Measurements from ENCODE around the gene PRR3.
A peak's percentile ranks its signal among the peaks of the same experiment; 100 is the strongest.

The PRR3 gene

DNA sequence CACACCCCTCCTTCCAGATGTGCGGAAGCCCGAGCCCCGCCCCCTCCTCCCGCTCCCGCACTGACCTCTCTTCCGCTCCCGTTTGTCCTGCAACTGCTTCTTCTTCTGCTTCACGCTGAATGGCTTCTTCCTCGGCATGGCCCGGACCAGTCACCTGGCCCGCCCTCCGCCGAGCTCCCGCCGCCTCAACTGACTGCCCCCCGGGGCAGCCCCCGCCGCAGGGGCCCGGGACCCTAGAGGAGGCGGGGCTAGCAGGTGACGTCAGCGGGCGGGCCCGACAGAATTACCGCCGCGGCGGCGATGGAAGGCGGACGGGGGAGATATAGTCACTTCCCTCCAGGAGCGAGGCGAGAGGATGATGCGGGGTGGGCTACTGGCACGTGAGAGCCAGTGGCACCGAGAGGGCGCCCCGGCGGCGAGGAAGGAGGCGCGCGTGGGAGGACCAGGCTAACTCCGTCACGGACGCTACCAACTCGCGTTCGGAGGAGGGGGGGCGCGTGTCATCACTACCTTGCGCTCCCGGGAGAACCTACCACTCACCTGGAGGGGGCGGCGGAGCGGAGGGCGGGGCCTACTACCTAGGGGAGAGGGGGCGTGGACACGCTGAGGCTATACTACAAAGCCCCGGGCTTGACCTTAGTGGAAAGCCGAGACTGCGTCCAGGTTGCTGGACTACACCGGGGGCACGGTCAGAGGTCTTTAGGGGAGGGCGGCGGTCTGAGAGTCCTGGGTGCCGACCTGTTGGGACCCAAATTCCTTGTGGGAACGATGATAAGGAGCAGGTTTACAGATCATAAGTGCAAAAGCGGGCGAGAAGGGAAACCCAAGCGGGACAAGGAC, 809 bp upstream of the PRR3 start, which contains the start of gene GNL1:
TSS of gene GNL1 (minus strand) at position 424 of the 840 bp plus-strand sequence. CDS start at position 138, 286 bp downstream.
- peak; percentile 98 for DNase-seq (ENCODE audit: low read depth)
- TF ChIP-seq, protein P1, sequence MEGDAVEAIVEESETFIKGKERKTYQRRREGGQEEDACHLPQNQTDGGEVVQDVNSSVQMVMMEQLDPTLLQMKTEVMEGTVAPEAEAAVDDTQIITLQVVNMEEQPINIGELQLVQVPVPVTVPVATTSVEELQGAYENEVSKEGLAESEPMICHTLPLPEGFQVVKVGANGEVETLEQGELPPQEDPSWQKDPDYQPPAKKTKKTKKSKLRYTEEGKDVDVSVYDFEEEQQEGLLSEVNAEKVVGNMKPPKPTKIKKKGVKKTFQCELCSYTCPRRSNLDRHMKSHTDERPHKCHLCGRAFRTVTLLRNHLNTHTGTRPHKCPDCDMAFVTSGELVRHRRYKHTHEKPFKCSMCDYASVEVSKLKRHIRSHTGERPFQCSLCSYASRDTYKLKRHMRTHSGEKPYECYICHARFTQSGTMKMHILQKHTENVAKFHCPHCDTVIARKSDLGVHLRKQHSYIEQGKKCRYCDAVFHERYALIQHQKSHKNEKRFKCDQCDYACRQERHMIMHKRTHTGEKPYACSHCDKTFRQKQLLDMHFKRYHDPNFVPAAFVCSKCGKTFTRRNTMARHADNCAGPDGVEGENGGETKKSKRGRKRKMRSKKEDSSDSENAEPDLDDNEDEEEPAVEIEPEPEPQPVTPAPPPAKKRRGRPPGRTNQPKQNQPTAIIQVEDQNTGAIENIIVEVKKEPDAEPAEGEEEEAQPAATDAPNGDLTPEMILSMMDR (IDR thresholded peaks at IDR 0.05; ENCODE audit: insufficient read depth, low read depth, low read length, missing control alignments): no peak

DNA sequence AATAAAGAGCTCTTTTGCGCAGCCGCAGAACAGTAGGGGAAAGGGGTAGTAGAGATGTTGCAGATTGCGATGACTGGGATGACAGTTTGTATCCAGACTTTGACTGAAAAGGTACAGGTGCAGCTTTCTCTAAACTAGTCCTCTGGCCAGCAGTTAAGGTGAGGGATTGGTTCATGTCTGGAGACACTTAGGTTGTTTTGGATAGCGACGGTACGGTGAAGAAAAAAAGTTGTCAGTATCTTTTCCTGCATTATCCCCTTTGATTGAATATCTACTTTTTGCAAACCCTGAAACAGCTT, 537 bp downstream of the PRR3 start:
- H3K4me3 ChIP-seq (ENCODE audit: low read depth, low read length): peak overlapping the region; percentile 100
- DNase-seq (ENCODE audit: low read depth): peak; percentile 67
- TF ChIP-seq, protein P1 (IDR thresholded peaks at IDR 0.05; ENCODE audit: insufficient read depth, low read depth, low read length, missing control alignments): no peak

More for the DNA sequence above, 809 bp upstream of the PRR3 start, which contains the start of gene GNL1:
- peak within 1 kb of the TSS; percentile 100 for H3K4me3 ChIP-seq (ENCODE audit: low read depth, low read length)

DNA sequence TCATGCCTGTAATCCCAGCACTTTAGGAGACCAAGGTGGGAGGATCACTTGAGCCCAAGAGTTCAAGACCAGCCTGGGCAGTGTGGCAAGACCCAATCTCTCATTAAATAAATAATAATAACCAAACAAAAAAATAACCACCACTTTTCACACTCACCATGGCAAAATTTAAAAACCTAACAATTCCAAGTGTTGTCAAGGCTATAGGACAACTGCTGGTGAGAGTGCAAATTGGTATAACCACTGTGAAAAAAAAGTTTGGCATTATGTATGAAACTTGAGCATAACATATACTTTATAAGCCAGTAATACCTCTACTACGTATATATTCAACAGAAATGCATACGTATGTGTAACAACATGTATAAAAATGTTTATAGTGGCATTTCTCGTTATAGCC, 3.8 kb downstream of the PRR3 start:
- TF ChIP-seq, protein P1 (IDR thresholded peaks at IDR 0.05; ENCODE audit: insufficient read depth, low read depth, low read length, missing control alignments): no peak
- no peak for DNase-seq (ENCODE audit: low read depth)
- no peak overlapping the region for H3K4me3 ChIP-seq (ENCODE audit: low read depth, low read length)

DNA sequence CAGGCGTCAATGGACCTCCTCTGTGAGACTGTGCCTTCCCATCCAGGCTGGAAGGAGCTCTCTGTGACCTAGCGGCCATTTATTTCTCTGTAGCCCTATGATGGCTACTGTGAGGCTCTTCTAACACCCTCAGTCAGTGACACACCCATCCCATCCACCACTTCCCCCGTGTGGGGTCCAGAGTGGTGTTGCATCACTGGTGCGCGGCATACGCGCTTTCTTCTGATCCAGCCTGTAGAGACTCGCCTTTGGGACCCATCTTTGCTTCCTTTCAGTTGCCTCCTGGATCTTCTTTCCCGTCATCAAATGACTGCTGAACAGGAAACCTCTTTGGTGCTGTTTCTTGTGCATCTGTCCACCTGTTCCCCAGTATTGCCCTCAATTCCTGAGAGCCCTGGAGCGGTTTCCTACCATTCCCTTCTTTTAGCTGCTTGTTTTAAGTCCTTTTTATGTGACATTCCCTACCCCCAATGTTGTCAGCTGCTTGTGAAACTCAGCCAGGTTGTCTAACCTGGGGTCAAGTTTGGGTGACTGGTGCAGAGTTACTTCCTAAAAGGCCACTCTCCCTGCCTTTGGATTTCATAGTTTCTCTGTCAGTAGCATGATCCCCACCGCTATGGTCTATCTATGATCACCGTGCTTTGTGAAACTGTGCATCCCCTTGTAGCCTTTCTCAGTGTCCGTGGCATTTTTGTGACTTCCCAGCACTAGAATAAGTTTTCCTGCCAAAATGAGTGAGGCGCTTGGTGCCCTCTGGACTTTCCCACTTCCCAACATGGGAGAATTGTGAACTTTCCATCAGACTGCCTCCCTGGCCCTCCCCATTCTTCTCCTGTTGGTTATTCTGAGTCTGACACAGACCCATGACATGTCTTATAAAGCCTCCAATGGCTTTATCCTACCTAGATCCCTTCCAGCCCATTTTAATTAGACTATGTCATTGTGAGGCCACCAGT, 5.7 kb downstream of the PRR3 start:
- TF ChIP-seq, protein P1 (IDR thresholded peaks at IDR 0.05; ENCODE audit: insufficient read depth, low read depth, low read length, missing control alignments): no peak
- no peak overlapping the region for H3K4me3 ChIP-seq (ENCODE audit: low read depth, low read length)
- no peak for DNase-seq (ENCODE audit: low read depth)

DNA sequence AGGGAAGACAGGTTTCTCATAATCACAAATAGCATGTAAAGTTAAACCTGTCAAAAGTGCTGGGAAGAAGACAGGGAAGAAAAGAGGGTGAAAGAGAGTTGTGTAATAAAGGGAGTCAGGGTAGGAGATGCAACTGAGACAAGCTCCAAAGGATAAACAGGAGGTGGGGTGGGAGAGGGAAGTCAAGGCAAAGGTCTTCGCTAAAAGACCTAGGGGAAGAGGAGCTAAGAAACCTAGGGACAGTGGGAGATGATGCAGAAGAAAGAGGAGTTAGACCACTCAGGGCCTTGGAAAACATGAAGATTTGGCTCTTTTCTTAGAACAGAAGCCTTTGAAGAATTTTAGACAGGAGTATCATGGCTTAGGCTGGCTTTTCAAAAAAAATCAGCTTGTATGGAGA, 7.0 kb downstream of the PRR3 start:
- TF ChIP-seq, protein P1 (IDR thresholded peaks at IDR 0.05; ENCODE audit: insufficient read depth, low read depth, low read length, missing control alignments): no peak
- H3K4me3 ChIP-seq (ENCODE audit: low read depth, low read length): no peak overlapping the region
- no peak for DNase-seq (ENCODE audit: low read depth)

DNA sequence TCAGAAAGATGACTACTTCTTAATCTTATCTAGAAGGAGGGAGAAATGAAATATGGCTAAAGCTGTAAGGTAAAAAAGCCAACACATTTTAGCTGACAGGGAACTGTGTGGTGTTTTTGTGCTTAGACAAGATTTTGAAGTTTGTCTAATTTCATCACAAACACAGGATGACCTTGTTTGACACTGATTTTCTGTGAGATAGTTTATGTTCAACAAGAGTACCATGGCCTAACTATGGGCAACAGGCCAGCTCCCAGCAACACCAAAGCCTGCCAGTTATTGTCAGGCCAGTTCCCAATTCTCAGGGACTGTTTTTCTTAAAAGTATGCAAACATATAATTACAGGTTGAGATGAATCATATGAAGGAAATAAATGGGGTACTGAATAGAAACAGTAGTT, 8.7 kb downstream of the PRR3 start:
- H3K4me3 ChIP-seq (ENCODE audit: low read depth, low read length): no peak overlapping the region
- TF ChIP-seq, protein P1 (IDR thresholded peaks at IDR 0.05; ENCODE audit: insufficient read depth, low read depth, low read length, missing control alignments): no peak
- no peak for DNase-seq (ENCODE audit: low read depth)
